Large intestine (tissue), 3 donors: ENCODE data around the gene RRP1B. TPM values are rescaled to one million over a fixed set of nuclear protein-coding genes. Genes with fewer than 3 reads are reported as not detected.
"Not testable (repeated sequence)": the region's sequence is repeated elsewhere in the genome, so short reads cannot be mapped to it uniquely, and the experiment has no call there.

Experiments used
- DNase-seq, 2 donors: peaks; one replicate each; pipeline versions ENCODE4 v3.0.0 to v3.0.0-alpha.2; 2013
- H3K27ac ChIP-seq: one replicate; pipeline ENCODE4 v1.5.1; 2013; ENCODE audit warnings: low read length
- H3K27me3 ChIP-seq: 2 replicates; pipeline ENCODE4 v1.6.1; 2013; ENCODE audit warnings: low read length; ENCODE audit not compliant: control insufficient read depth, insufficient read depth
- H3K36me3 ChIP-seq: 2 replicates; pipeline ENCODE4 v1.6.1; 2013; ENCODE audit warnings: low read length; ENCODE audit not compliant: control insufficient read depth, insufficient read depth
- H3K4me1 ChIP-seq: one replicate; pipeline ENCODE4 v1.6.1; 2013; ENCODE audit warnings: low read length; ENCODE audit not compliant: control insufficient read depth, insufficient read depth
- H3K4me3 ChIP-seq: one replicate; pipeline ENCODE4 v1.5.1; 2013; ENCODE audit warnings: low read length
- H3K9me3 ChIP-seq: one replicate; pipeline ENCODE4 v1.6.1; 2013; ENCODE audit warnings: mild to moderate bottlenecking, low read depth, low read length, moderate library complexity; ENCODE audit not compliant: control insufficient read depth
- WGBS: methylation state at CpG from one replicate; pipeline ENCODE4 v1.1.5; 2013; ENCODE audit warnings: low lambda C conversion rate; ENCODE audit not compliant: insufficient coverage; 5-methylcytosine and 5-hydroxymethylcytosine counted together
- polyA plus RNA-seq: library from polyadenylated mRNA; unstranded; fragments of 120-200 nt; gene quantifications from one replicate; pipeline ENCODE4 v1.2.1, GENCODE V29; 2013

RRP1B gene
- polyA plus RNA-seq, 1 donor = 21.1 TPM

- WGBS = no CpG with 5 or more reads among the region's 7 CpGs
- Histone ChIP-seq H3K4me1 (no peaks in the 10 kb centered on the region), H3K27me3 (no peaks in the 10 kb centered on the region), H3K9me3 (no peaks in the 10 kb centered on the region), H3K4me3 (no peak overlapping the region), H3K27ac (no peak overlapping the region), H3K36me3 (peaks cover 28% of the 10 kb centered on the region)
- no peak for DNase-seq
Observed at GRCh38 chr21:43667191-43667904, 8.0 kb downstream of the RRP1B start.

DNA sequence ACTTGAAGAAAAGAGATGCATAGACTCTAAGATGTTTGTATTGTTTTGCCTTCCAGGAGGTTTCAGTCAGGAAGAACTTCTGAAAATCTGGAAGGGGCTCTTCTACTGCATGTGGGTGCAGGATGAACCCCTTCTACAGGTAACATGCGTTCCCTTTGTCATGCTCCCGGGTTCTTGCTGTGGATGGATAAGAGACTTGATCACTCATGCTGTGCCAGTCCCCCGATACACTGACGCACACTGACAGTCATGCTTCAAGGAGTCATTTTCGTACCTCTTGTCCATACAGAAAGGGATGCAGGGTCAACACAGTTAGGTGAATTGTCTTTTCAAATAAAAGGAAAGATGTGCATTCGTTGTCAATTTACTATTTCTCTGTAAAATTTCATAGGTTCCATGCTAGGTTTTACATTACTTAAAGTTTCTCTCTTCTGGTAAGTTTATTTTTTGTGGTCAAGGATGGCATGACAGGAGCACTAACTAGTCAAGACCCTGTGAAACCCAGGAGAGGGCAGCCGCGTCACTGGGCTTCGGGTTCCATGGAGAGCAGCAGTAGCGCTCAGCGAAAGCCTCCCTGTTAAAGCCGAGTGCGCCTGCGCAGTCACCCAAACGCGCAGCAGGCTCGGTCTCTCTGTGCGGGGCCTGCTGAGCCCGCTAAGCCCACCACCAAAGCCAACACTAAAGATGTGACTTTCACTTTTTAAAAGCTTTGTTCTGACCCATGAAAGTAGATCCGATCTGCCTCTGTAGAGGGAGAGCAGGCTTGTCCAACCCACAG is 10.7 kb downstream of the RRP1B start:
- H3K4me3 ChIP-seq = no peak overlapping the region
- no peak for DNase-seq
- no peaks in the 10 kb centered on the region for H3K9me3 ChIP-seq
- no peaks in the 10 kb centered on the region for H3K27me3 ChIP-seq
- WGBS = 100% methylated on average over 1 of the region's 20 CpGs
- H3K4me1 ChIP-seq = no peaks in the 10 kb centered on the region
- no peak overlapping the region for H3K27ac ChIP-seq
- H3K36me3 ChIP-seq = peaks cover 29% of the 10 kb centered on the region

- no CpG with 5 or more reads among the region's 3 CpGs for WGBS
- Histone ChIP-seq H3K36me3 (peaks cover 45% of the 10 kb centered on the region), H3K4me3 (no peak overlapping the region), H3K27me3 (no peaks in the 10 kb centered on the region), H3K4me1 (no peaks in the 10 kb centered on the region), H3K9me3 (no peaks in the 10 kb centered on the region), H3K27ac (no peak overlapping the region)
- DNase-seq = no peak
Observed at GRCh38 chr21:43675871-43676270, 16.5 kb downstream of the RRP1B start.

GRCh38 chr21:43676391-43676790 is 17.0 kb downstream of the RRP1B start:
- Histone ChIP-seq H3K4me1 (no peaks in the 10 kb centered on the region), H3K27ac (no peak overlapping the region), H3K9me3 (no peaks in the 10 kb centered on the region), H3K4me3 (no peak overlapping the region), H3K27me3 (no peaks in the 10 kb centered on the region), H3K36me3 (peaks cover 45% of the 10 kb centered on the region)
- DNase-seq = no peak
- 100% methylated on average over 3 of the region's 15 CpGs for WGBS

DNA sequence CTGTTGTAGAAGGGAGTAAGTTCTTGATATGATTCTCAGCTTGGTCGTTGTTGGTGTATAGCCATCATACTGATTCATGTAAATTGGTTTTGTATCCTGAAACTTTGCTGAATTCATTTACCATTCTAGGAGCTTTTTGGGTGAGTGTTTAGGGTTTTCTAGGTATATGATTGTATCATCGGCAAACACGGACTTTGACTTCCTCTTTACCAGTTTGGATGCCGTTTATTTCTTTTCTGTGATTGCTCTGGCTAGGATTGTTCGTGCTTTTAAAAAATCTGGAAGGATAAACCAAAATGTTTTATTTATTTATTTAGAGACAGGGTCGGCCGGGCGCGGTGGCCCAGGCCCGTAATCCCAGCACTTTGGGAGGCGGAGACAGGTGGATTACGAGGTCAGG is 20.6 kb downstream of the RRP1B start:
- Histone ChIP-seq H3K27ac (no peak overlapping the region), H3K27me3 (no peaks in the 10 kb centered on the region), H3K4me1 (no peaks in the 10 kb centered on the region), H3K36me3 (peaks cover 60% of the 10 kb centered on the region), H3K4me3 (no peak overlapping the region), H3K9me3 (no peaks in the 10 kb centered on the region)
- WGBS = 80% methylated on average over 3 of the region's 12 CpGs
- no peak for DNase-seq

DNA sequence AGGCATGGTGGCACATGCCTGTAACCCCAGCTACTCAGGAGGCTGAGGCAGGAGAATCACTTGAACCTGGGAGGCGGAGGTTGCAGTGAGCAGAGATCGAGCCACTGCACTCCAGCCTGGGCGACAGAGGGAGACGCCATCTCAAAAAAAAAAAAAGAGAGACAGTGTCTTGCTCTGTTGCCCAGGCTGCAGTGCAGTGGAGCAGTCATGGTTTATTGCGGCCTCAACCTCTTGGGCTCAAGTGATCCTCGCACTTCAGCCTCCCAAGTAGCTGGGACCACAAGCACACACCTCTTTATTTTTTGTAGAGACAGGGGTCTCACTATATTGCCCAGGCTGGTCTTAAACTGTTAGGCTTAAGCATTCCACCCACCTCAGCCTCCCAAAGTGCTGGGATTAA is 21.1 kb downstream of the RRP1B start:
- DNase-seq, H3K27ac ChIP-seq, H3K9me3 ChIP-seq, H3K27me3 ChIP-seq, H3K4me3 ChIP-seq, H3K4me1 ChIP-seq: not testable (repeated sequence)
- H3K36me3 ChIP-seq = peaks cover 60% of the 10 kb centered on the region
- no CpG with 5 or more reads among the region's 6 CpGs for WGBS

DNA sequence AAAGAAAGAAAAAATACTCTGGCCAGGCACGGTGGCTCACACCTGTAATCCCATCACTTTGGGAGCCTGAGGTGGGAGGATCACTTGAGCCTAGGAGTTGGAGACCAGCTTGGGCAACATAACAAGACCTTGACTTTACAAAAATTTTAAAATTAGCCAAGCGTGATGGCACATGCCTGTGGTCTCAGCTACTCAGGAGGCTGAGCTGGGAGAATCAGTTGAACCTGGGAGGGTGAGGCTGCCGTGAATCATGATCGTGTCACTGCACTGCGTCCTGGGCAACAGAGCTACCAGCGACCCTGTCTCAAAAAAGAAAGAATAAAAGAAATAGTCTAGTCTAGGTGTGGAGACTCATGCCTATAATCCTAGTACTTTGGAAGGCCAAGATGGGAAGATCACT is 22.3 kb downstream of the RRP1B start:
- H3K36me3 ChIP-seq = peaks cover 63% of the 10 kb centered on the region
- DNase-seq = no peak
- H3K4me1 ChIP-seq = no peaks in the 10 kb centered on the region
- no peaks in the 10 kb centered on the region for H3K27me3 ChIP-seq
- 100% methylated on average over 3 of the region's 6 CpGs for WGBS
- no peaks in the 10 kb centered on the region for H3K9me3 ChIP-seq
- no peak overlapping the region for H3K27ac ChIP-seq
- no peak overlapping the region for H3K4me3 ChIP-seq

DNA sequence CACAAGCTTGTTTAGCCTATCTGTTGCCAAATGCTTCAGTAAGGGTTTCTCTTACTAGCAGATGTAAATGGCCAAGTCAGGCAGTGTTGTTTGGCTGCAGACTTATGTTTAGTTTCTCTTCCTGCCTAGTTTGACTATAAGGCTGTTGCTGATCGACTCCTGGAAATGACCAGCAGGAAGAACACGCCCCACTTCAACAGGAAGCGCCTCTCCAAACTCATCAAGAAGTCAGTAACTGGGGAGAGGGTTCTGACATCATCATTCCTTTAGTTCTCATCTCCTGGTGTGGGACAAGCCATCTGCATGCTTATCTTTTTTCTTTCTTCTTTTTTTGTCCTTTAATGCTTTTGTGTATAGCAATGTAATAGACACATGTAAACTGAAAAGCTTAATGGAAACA is 25.1 kb downstream of the RRP1B start:
- Histone ChIP-seq H3K27ac (no peak overlapping the region), H3K36me3 (peaks cover 75% of the 10 kb centered on the region), H3K4me1 (no peaks in the 10 kb centered on the region), H3K4me3 (no peak overlapping the region), H3K27me3 (no peaks in the 10 kb centered on the region), H3K9me3 (no peaks in the 10 kb centered on the region)
- no peak for DNase-seq
- WGBS = 100% methylated on average over 1 of the region's 3 CpGs

DNA sequence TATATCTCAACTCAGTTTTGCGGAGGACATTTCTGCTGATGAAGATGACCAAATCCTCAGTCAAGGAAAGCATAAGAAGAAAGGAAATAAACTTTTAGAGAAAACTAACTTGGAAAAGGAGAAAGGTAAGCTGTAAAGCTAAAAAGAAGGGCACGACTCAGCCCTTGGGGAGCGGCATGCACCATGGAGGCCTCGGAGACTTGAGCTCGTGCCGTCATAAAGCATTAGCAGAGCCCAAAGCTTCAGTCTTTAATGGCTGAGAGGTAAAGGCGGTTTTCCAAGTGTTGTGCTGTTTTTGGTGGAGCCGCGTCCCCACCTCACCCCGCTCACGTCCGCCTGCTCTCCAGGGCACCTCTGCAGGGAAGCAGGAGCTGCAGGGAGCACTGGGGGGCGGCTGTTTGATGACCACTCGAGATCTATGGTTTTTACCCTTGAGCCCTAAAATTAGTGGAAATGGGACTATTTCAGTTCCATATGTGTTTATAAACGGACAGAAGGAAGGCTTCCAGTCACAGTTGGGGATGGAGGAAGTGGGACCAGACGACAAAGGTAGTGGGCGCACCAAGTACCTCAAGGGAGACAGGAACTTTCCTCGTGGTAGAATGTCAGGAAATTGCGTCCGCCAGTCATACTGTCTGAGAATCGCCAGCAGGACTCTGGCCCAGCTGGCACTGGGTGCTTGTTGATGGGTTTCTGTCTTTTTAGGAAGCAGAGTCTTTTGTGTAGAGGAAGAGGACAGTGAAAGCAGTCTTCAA is 27.6 kb downstream of the RRP1B start:
- Histone ChIP-seq H3K27me3 (no peaks in the 10 kb centered on the region), H3K36me3 (peaks cover 87% of the 10 kb centered on the region), H3K4me3 (no peak overlapping the region), H3K4me1 (no peaks in the 10 kb centered on the region), H3K27ac (no peak overlapping the region), H3K9me3 (no peaks in the 10 kb centered on the region)
- 86% methylated on average over 1 of the region's 21 CpGs for WGBS
- no peak for DNase-seq

DNA sequence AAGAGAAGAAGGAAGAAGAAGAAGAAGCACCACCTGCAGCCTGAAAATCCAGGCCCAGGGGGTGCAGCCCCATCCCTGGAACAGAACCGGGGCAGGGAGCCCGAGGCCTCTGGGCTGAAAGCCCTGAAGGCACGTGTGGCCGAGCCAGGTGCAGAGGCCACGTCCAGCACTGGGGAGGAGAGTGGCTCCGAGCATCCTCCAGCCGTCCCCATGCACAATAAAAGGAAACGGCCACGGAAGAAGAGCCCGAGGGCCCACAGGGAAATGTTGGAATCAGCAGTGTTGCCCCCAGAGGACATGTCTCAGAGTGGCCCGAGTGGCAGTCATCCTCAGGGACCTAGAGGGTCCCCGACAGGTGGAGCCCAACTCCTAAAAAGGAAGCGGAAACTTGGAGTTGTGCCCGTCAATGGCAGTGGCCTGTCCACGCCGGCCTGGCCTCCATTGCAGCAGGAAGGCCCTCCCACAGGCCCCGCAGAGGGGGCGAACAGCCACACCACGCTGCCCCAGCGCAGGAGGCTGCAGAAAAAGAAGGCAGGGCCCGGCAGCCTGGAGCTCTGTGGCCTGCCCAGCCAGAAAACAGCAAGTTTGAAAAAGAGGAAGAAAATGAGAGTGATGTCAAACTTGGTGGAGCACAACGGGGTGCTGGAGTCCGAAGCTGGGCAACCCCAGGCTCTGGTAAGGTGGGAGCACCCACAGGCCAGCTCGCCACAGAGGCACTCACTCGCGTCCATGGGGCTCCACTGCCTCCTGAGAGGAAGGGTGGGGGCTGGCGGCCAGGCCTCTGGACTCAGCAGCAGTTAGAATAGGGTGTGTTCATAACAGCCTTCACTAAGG is 28.4 kb downstream of the RRP1B start:
- DNase-seq = no peak
- no peaks in the 10 kb centered on the region for H3K27me3 ChIP-seq
- no peak overlapping the region for H3K4me3 ChIP-seq
- no peaks in the 10 kb centered on the region for H3K4me1 ChIP-seq
- WGBS = no CpG with 5 or more reads among the region's 27 CpGs
- peaks cover 88% of the 10 kb centered on the region for H3K36me3 ChIP-seq
- no peaks in the 10 kb centered on the region for H3K9me3 ChIP-seq
- no peak overlapping the region for H3K27ac ChIP-seq
